HG03103 (cell line): ENCODE data around the gene STPG1.

Experiments
- ATAC-seq: cut with Tn5 transposase; IDR thresholded peaks from one replicate; pipeline ENCODE4 v1.9.1; 2021; ENCODE audit warnings: low read depth; ENCODE audit not compliant: unreplicated experiment

Gene STPG1

DNA sequence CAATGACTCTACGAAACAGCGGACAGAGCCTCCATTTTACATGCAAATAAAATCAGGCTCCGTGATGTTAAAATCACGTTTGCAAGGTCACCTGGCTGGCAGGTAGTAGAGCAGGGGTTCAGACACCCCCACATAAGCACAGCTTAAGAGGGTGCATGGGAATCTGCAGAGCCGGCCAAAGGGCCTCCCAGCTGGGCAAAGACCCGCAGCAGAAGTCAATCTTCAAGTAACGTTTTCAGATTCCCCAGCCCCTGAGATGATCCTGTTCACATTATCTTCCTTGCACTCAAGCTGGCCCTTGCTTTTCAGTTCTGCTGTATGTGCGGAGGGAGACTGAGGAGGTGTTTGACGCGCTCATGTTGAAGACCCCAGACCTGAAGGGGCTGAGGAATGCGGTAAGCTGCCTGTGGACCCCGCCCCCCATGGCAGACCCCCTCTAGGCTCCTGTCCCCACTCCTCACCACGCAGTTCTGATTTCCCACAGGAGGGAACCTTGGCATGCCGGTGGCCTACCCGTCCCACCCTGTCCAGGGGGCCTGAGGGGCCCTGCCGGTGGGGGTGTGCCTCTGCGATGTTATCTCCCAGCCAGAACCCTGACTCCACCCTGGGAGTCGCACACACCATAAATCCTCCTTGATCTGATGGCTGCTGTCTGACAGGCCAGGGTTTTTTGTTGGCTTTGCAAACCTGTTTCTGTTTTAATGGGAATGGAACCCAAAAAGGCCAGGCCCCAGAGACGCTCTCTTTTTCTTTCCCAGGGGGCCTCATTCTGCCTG, 66.2 kb downstream of the STPG1 start:
- no peak for ATAC-seq

DNA sequence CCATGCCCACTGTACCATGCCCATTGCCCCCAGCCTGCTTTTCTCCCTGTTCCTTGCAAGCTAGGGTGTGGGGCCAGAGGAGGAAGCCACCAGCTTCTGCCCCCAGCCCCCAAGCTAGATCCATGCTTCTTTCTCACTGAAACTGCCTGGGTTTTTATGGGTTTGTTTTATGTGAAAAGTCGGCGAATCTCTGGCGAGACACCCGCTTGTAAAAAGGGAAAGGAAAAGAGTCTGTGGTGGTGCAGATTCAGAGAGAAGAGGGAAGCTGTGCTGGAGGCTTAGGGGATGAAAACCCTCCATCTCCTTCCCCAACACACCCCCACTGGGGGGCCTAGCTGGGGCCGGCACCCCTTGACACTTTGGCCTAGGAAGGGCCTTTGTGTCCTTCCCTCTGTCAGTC, 68.2 kb downstream of the STPG1 start:
- no peak for ATAC-seq

DNA sequence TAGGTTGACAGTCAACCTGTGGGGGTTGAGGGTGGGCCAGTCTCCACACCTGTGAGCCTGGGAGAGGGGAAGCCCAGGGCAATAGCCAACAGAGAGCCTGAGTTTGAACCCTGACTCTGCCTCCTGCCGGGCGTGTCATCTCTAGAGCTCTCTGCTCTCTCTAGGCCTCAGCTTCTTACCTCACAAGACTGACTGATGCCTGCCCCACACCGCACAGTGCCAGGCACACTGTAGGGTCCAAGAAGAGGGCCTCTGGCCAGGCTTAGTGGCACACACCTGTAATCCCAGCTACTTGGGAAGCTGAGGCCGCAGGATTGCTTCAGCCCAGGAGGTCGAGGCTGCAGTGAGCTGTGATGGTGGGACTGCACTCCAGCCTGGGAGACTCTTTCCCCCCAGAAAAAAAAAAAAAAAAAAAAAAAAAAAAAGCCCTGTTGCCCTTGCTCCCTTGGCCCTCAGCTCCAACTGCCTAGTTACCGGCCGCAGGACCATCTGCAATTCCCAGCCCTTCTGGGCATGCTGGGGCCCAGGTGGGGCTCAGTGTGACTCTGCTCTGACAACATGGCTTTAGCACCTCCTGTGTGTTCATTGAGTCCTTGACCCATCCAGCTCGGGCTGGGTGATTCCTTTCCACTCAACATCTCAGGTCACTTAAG, 69.4 kb downstream of the STPG1 start:
- ATAC-seq = no peak

DNA sequence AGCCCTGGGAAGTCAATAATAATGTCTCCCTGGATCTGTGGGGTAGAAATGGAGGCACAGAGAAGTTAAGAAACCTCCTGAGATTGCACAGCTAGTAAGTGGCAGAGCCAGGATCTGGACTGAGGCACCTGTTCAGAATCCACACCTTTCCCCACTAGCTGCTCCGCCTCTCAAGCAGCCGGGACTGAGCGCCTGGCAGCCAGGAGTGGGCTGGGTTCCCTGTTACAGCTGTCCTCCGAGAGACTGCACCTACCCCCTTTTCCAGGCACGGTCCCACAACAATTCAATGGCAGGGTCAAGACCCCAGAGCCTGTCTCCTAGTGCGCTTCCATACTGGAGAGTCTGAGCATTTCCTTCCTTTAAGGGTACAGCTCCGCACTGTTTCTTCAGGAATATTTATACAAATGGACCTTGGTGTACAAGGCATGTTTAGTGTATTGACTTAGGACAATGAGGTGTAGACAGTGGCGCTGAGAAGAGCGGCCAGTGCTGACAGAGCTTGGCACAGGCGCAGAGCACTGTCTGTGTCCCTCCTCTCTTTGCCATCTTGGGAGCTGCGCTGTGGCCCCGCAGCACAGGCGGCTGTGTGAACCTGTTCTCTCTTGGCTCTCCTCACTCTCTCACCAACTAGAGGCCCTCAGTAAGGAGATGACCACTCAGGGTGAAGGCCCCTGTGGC, 70.0 kb downstream of the STPG1 start:
- no peak for ATAC-seq

DNA sequence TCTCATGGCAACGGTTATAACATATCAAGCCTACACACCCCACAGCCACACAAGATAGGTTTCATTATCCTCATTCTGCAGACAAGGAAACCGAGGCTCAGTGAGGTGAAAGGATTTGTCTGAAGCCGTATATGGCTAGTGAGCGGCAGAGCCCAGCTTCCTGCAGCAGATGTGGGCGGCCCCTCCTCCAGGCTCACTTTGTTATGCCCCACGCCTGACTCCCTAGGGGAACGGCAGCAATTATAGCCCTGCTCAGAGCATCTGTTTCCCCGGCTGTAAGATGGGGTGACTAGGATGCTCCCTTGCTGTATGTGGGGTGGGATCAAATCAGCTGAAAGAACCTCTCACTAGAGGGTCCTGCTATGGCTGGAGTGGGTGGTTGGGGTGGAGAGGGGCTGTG, 72.3 kb downstream of the STPG1 start:
- ATAC-seq = no peak

DNA sequence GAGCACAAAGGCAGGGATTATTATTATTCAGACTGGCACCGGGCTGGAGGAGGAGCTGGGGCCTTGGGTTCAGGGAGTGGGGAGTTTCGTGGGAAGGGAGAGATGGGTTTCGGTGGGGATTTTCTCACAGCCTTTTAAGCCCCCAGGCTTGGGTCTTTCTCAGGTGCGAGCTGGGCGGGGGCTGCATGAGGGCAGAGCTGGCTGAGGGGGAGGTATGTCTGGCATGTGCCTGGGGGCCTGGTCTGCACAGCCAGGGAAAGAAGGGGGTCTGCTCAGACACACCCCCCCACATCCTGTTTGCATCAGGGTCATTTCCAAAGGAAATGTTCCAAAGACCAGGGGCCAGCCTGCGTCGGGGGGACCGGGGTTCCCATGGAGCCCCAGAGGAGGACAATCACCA, 72.8 kb downstream of the STPG1 start:
- no peak for ATAC-seq

DNA sequence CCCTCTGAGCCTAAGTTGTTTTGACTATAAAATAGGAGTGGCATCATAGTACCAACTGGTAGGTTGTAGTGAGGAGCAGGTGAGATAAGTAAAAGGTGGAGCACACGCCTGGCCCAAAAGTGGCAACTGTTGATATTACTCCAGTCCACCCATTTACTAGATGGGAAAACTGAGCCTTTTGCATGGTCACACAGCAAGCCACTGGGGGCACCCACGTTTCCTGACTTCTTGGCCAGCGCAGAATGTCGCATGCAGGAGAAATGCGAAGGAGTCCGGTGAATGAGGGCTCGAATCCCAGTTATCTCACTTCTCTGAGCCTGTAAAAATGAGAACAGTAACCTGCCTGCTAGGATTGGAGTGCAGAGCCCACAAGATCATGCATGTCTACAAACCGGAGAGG, 73.6 kb downstream of the STPG1 start:
- ATAC-seq = no peak

DNA sequence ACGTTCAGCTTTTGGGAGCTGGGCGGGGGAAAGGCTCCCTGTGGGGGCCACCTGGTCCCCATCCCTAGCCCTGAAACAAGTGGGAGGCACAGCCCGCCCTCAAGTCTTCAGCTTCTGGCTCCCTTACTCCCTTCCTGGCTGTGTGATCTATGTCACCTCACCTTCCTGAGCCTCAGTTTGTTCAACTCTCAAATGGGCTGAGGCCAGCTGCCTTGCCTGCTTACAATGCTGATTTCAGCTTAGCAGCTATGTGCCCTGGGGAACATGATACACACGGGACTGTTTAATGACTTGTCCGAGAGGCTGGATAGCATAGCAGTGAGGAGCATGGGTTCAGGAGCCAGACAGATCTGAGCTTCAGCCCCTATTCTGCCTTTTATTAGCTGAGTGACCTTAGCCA, 75.1 kb downstream of the STPG1 start:
- ATAC-seq = no peak

DNA sequence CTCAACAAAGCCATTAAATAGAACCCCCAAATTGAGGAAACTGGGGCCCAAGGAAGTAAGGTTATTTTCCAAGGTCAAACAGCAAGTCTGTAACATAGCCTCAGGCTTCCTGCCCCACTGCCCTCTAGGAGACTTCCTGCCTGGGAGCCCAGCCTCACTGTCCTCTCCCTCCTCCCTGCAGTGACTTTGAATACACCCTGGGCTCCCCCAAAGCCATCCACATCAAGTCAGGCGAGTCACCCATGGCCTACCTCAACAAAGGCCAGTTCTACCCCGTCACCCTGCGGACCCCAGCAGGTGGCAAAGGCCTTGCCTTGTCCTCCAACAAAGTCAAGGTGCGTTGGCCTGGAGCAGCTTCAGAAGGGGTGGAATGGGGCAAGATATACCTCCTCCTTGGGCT, 76.1 kb downstream of the STPG1 start:
- ATAC-seq = no peak

DNA sequence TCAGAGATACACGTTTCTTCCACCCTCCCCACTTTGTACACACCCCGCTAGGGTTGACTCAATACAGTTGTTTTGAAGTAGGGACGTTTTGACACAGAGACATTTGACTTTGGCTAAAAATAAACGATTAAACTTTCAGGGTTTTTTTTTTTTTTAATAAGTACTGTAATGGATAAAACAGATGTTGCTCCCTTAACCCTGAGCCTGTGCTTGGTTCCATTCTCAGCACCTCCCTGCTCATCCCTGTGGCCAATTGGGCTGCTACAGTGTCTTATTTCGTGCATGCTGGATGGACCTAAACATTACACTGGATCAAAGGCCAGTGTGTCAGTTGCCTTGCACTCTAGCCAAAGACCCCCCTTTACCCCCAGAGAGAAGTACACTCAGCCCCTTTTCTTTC, 77.5 kb downstream of the STPG1 start:
- ATAC-seq = no peak

DNA sequence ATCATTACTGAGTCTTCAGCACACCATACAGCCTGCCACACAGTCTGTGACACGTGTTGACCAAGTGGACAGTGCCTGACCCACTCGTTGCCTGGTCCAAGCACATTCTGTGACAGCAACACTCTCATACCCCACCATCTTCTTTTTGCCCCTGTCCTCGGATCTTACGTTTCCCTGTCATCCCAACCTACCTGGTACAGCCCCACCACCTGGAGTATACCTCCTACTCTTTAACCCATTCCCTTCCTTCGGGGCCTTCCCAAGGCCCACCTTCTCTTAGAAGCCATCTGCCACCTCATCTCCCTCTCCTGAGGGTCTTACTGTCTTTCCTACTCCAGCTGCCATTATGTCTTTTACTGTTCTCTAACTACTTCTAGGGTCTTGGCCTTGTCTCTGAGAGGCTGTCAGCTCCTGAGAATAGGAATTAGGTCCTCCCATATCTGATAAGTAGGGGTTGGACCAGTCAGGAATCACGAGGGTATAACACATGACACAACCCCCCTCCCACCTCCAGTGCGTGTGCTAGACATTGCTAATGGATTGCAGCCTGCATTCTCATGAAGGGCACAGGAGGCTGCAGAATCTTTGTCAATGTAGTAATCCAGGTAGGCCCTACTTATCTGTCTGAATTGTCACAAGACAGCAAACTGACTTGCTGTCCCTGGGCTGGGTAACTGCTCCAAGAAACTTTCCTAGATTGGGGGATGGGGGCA, 81.5 kb downstream of the STPG1 start:
- no peak for ATAC-seq

DNA sequence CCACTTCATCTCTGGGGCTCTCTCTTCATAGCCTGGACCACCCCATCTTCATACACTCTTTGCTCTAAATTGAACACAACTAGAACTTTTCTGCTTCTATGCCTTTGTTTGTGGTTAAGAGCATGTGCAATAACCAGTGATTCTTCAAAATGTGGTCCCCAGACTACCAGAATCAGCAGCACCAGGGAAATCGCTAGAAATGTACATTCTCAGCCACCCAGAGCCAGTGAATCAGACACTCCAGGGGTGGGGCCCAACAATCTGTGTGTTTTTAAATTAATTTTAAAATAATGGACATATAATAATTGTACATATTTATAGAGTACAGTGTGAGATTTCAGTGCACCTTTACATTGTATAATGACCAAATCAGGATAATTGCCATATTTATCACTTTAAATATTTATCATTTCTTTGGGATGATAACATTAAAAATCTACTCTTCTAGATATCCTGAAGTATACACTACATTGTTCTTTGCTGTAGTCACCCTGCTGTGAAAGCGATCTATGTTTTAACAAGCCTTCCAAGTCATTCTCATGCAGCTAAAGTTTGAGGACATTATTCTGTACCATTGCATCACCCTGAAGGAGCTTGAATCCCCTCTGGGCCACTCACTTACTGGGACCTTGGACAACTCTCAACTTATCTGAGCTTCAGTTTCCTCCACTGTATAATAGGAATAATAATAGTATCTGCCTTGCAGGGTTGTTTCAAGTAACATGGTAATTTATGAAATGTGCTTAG, 83.6 kb downstream of the STPG1 start:
- ATAC-seq = no peak

DNA sequence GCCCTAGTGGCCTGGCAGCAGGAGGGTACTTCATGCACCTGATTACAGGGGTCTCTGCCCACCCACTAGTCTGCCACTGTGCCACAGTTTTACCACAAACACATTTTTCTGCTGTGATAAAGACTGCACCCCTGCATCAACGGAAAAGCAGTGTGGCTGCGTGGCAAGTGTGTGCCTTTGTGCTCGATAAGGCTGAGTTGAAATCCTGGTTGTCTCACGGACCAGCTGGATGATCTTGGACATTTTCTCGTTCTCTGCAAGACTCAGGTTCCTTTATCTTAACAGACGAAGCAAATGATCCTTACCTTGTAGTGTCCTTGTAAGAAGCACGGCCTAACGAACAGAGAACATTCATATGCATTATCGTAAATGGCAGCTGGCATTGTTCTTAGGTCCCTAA, 84.3 kb downstream of the STPG1 start:
- no peak for ATAC-seq

DNA sequence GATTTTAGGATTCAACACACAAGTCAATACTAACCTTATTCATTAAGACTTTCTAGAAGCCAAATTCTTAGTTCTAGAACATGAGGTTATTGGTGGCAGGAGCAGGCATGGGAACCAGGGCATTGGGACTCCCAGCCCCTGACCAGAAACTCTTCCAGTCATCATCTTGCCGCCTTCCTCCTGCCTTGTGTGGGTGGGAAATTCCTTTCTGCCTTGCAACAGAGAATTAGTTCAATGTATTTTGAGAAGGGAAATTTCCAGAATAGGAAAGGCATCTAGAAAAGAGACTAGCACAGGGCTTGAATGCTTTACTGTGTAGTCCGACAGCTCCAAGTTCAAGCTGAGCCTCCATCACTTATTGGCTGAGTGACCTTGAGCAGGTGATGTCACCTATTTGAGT, 85.7 kb downstream of the STPG1 start:
- no peak for ATAC-seq

DNA sequence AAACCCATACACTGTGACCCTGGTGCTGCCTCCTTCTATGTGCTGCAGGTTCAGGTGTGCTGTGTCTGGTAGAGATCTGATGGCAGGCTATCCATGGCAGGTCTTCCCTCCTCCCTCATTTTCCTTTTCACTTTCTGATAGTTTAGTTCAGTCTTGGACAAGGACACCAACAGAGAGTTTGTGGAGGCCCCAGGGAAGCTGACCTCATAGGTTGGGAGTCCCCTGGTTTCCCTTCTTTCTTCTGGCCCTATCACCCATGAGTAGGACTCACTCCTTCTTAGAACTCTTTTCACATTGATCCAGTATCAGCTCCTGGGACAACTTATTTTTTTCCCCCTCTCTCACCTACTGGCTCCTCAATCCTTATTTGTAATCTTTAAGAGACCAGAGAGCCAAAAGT, 86.1 kb downstream of the STPG1 start:
- ATAC-seq = no peak

DNA sequence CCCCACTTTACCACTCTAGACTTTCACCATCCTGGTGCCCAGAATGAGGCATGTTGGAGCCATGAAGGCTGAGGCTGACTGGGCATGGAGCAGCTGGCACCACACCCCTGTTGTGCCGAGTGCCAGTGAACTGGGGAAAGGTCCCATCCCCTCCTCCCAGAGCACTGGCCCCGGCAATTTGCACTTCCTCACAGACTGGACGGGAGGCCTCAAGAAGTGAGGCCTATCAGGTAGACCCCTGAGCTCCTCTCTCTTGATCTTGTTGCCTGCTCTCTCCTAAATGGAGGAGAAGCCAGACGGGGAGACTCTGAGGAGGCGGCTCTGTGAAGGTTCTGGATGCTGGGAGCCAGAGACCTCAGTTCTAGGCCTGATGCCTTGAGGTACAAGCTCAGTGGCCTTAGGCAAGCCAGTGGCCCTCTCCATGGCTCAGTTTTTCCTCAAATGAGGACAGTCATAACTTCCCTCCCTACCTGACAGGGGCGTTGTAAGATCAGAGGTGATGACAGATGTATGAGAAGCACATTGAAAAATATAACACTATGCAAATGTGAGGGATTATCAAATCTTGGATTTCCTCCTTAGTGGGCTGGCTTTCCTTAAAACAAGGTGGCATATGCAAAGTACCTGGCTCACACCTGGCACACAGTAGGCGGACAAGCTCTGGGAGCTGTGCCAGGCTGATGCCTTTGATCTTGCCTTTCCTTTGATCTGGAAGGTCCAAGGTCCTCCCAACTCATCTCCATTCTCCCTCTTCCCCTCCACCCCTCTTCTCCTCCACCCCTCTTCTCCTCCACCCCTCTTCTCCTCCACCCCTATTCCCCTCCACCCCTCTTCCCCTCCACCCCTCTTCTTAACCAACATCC, 87.8 kb downstream of the STPG1 start:
- no peak for ATAC-seq

DNA sequence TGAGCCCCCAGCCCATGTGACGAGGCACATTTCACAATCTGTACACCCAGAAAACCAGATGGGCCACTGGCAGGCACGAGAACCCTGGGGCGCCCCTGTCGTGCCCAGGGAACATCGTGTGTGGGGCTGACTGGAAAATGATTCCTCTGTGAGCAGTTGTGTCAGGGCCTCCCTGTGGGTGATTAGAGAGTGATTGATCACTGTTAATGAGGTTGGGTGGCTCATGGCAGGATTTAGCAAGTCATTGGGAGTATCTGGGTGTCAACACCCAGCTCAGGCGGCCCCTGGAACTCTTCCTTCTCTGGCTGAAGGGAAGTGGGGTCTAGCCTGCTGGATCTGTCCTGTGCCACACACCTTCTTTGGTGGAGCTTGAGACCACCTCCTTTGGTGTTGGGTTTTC, 88.7 kb downstream of the STPG1 start:
- ATAC-seq = no peak

DNA sequence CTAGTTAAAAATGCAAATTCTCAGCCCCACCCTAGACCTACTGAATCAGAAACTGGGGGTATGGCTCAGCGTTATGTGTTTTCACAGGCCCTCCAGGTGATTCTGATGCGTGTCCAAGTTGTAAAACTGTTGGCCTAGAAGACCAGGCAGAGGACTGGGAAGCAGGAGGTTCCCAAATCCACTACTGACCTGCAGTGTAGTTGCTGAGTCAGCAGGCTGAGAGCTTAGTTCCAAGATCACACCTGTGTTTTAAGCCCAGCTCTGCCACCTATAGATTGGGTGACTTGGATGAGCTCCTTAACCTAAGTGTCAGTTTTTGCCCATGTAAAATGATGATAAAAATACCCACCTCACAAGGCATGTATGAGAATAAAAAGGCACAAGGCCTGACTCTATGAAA, 90.3 kb downstream of the STPG1 start:
- no peak for ATAC-seq

DNA sequence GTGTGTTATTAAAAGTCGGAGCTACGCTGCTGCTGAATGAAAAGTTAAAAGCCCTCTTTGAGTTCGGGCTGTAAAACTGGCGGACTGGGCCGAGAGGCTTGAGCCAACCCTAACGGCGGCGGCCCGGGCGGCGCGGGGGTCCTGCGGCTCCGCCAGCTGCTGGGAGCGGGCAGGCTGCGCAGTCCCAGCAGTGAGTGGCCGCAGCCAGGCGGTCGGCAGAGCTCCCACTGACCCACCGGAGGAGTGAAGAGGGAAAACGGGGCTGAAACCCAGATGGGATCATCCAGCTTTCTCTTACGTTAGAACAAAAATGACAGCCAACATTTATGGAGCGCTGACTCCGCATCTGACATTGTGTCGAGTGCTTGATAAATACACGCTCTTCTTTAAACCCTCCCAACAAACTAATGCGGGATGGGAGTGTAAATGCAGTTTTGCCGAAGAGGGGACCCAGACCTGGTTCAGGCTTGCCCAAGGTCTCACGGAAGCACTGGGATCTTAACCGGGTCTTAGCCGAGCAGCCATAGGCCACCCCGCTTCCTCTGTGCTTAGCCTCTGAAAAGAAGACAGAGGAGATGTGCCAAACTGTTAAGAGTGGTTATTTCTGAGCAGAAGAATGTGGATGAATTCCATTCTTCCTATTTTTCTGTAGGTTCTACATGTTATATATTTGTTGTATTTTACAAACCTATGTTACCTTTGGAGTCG, 91.0 kb downstream of the STPG1 start:
- no peak for ATAC-seq
